ENCODE results near the gene BRI3.
A peak's percentile ranks its signal among the peaks of the same experiment; 100 is the strongest.

The BRI3 gene

GRCh38 chr7:98233219-98234070 is 48.0 kb upstream of the BRI3 start:
- H2BK5ac ChIP-seq (ENCODE audit: low read depth, low read length, poor library complexity, severe bottlenecking): no peak overlapping the region
- no peak overlapping the region for H3K14ac ChIP-seq (ENCODE audit: low read length in 2 of 2)
- no peak overlapping the region for H3K27ac ChIP-seq (ENCODE audit: low read length, poor library complexity, severe bottlenecking)
- DNase-seq: no peak
- no peak overlapping the region for H3K4me2 ChIP-seq (ENCODE audit: low read length, poor library complexity, severe bottlenecking)
- H3K4me3 ChIP-seq (ENCODE audit: insufficient read depth in 1 of 2, low read depth in 1 of 2, low read length in 2 of 2): no peak overlapping the region
- no peak overlapping the region for H2AFZ ChIP-seq (ENCODE audit: low read depth, low read length)
- no peak overlapping the region for H2BK15ac ChIP-seq (ENCODE audit: low read depth, poor library complexity, severe bottlenecking)
- H3K9ac ChIP-seq (ENCODE audit: low read length): no peak overlapping the region
- H3K4ac ChIP-seq (ENCODE audit: low read depth in 1 of 2, low read length in 2 of 2): no peak overlapping the region
- no peaks in the 10 kb centered on the region for H3K27me3 ChIP-seq (ENCODE audit: control insufficient read depth in 1 of 2, insufficient read depth in 1 of 2, low read length in 2 of 2)
- H3K36me3 ChIP-seq (ENCODE audit: control insufficient read depth in 1 of 2, insufficient read depth in 2 of 2, low read depth in 1 of 2, low read length in 2 of 2): peaks cover 10 to 79% of the 10 kb centered on the region in 2 experiments
- no peak overlapping the region for H3K23ac ChIP-seq (ENCODE audit: low read length in 2 of 2)
- H2AK5ac ChIP-seq (ENCODE audit: low read length, severe bottlenecking): no peak overlapping the region
- peaks cover 3% of the 10 kb centered on the region for H3K4me1 ChIP-seq (ENCODE audit: control insufficient read depth, insufficient read depth, low read depth, low read length)
- no peak overlapping the region for H2BK12ac ChIP-seq (ENCODE audit: low read length in 2 of 2)
- no peak overlapping the region for H2BK120ac ChIP-seq (ENCODE audit: low read depth, low read length)
- H4K91ac ChIP-seq (ENCODE audit: low read length): peak overlapping the region; percentile 67
- H3K9me3 ChIP-seq (ENCODE audit: control insufficient read depth, low read length): no peaks in the 10 kb centered on the region
- H3K18ac ChIP-seq (ENCODE audit: low read depth in 1 of 2, low read length in 2 of 2): no peak overlapping the region
- no peak overlapping the region for H4K8ac ChIP-seq (ENCODE audit: low read length)
- 91% methylated on average over 32 of the region's 32 CpGs for WGBS
- H3K79me1 ChIP-seq (replicated peaks; ENCODE audit: low read length, poor library complexity, severe bottlenecking): no peaks in the 10 kb centered on the region

GRCh38 chr7:98234429-98235147 is 46.9 kb upstream of the BRI3 start:
- Histone ChIP-seq H3K4me3 (ENCODE audit: insufficient read depth in 1 of 2, low read depth in 1 of 2, low read length in 2 of 2) (no peak overlapping the region), H2BK12ac (ENCODE audit: low read length in 2 of 2) (no peak overlapping the region), H2BK15ac (ENCODE audit: low read depth, poor library complexity, severe bottlenecking) (no peak overlapping the region), H3K23ac (ENCODE audit: low read length in 2 of 2) (no peak overlapping the region), H4K8ac (ENCODE audit: low read length) (no peak overlapping the region), H3K27ac (ENCODE audit: low read length, poor library complexity, severe bottlenecking) (no peak overlapping the region), H3K4me1 (ENCODE audit: control insufficient read depth, insufficient read depth, low read depth, low read length) (peaks cover 5% of the 10 kb centered on the region), H2BK5ac (ENCODE audit: low read depth, low read length, poor library complexity, severe bottlenecking) (no peak overlapping the region), H3K79me1 (replicated peaks; ENCODE audit: low read length, poor library complexity, severe bottlenecking) (no peaks in the 10 kb centered on the region), H3K27me3 (ENCODE audit: control insufficient read depth in 1 of 2, insufficient read depth in 1 of 2, low read length in 2 of 2) (no peaks in the 10 kb centered on the region), H3K9me3 (ENCODE audit: control insufficient read depth, low read length) (no peaks in the 10 kb centered on the region), H3K36me3 (ENCODE audit: control insufficient read depth in 1 of 2, insufficient read depth in 2 of 2, low read depth in 1 of 2, low read length in 2 of 2) (peaks cover 18 to 78% of the 10 kb centered on the region in 2 experiments), H2AFZ (ENCODE audit: low read depth, low read length) (no peak overlapping the region), H3K4me2 (ENCODE audit: low read length, poor library complexity, severe bottlenecking) (no peak overlapping the region), H3K18ac (ENCODE audit: low read depth in 1 of 2, low read length in 2 of 2) (no peak overlapping the region), H2AK5ac (ENCODE audit: low read length, severe bottlenecking) (no peak overlapping the region), H2BK120ac (ENCODE audit: low read depth, low read length) (no peak overlapping the region), H3K4ac (ENCODE audit: low read depth in 1 of 2, low read length in 2 of 2) (no peak overlapping the region), H3K9ac (ENCODE audit: low read length) (no peak overlapping the region), H4K91ac (ENCODE audit: low read length) (no peak overlapping the region), H3K14ac (ENCODE audit: low read length in 2 of 2) (no peak overlapping the region)
- DNase-seq: peak; percentile 37
- 95% methylated on average over 7 of the region's 10 CpGs for WGBS

GRCh38 chr7:98235901-98236300 is 45.6 kb upstream of the BRI3 start:
- no peak overlapping the region for H3K27ac ChIP-seq (ENCODE audit: low read length, poor library complexity, severe bottlenecking)
- H2BK15ac ChIP-seq (ENCODE audit: low read depth, poor library complexity, severe bottlenecking): no peak overlapping the region
- H3K36me3 ChIP-seq (ENCODE audit: control insufficient read depth in 1 of 2, insufficient read depth in 2 of 2, low read depth in 1 of 2, low read length in 2 of 2): peaks cover 24 to 77% of the 10 kb centered on the region in 2 experiments
- H4K91ac ChIP-seq (ENCODE audit: low read length): no peak overlapping the region
- no peak overlapping the region for H3K14ac ChIP-seq (ENCODE audit: low read length in 2 of 2)
- no peak overlapping the region for H3K18ac ChIP-seq (ENCODE audit: low read depth in 1 of 2, low read length in 2 of 2)
- H3K9ac ChIP-seq (ENCODE audit: low read length): no peak overlapping the region
- no peak overlapping the region for H3K4me3 ChIP-seq (ENCODE audit: insufficient read depth in 1 of 2, low read depth in 1 of 2, low read length in 2 of 2)
- H3K79me1 ChIP-seq (replicated peaks; ENCODE audit: low read length, poor library complexity, severe bottlenecking): no peaks in the 10 kb centered on the region
- H2BK120ac ChIP-seq (ENCODE audit: low read depth, low read length): no peak overlapping the region
- no peak overlapping the region for H2AFZ ChIP-seq (ENCODE audit: low read depth, low read length)
- DNase-seq: no peak
- H4K8ac ChIP-seq (ENCODE audit: low read length): no peak overlapping the region
- H3K9me3 ChIP-seq (ENCODE audit: control insufficient read depth, low read length): no peaks in the 10 kb centered on the region
- no peak overlapping the region for H3K4ac ChIP-seq (ENCODE audit: low read depth in 1 of 2, low read length in 2 of 2)
- no peak overlapping the region for H2BK12ac ChIP-seq (ENCODE audit: low read length in 2 of 2)
- no peak overlapping the region for H2BK5ac ChIP-seq (ENCODE audit: low read depth, low read length, poor library complexity, severe bottlenecking)
- H3K4me1 ChIP-seq (ENCODE audit: control insufficient read depth, insufficient read depth, low read depth, low read length): peaks cover 5% of the 10 kb centered on the region
- no peak overlapping the region for H3K23ac ChIP-seq (ENCODE audit: low read length in 2 of 2)
- H3K4me2 ChIP-seq (ENCODE audit: low read length, poor library complexity, severe bottlenecking): no peak overlapping the region
- H2AK5ac ChIP-seq (ENCODE audit: low read length, severe bottlenecking): no peak overlapping the region
- no peaks in the 10 kb centered on the region for H3K27me3 ChIP-seq (ENCODE audit: control insufficient read depth in 1 of 2, insufficient read depth in 1 of 2, low read length in 2 of 2)
- 93% methylated on average over 11 of the region's 11 CpGs for WGBS
